HG02610 (cell line): Measurements from ENCODE around the gene ARF1.

ENCODE experiments used
- ATAC-seq: cut with Tn5 transposase; IDR thresholded peaks from one replicate; pipeline ENCODE4 v1.9.1; 2021; ENCODE audit warnings: mild to moderate bottlenecking, moderate library complexity; ENCODE audit not compliant: unreplicated experiment

ARF1 gene

GRCh38 chr1:228145463-228146416, 63.2 kb downstream of the ARF1 start:
- no peak for ATAC-seq

GRCh38 chr1:228146417-228147150, 64.1 kb downstream of the ARF1 start:
- ATAC-seq = no peak

- no peak for ATAC-seq
Measured at GRCh38 chr1:228147151-228147693, 64.7 kb downstream of the ARF1 start.

- ATAC-seq = no peak
Measured at GRCh38 chr1:228147768-228148167, 65.3 kb downstream of the ARF1 start.

DNA sequence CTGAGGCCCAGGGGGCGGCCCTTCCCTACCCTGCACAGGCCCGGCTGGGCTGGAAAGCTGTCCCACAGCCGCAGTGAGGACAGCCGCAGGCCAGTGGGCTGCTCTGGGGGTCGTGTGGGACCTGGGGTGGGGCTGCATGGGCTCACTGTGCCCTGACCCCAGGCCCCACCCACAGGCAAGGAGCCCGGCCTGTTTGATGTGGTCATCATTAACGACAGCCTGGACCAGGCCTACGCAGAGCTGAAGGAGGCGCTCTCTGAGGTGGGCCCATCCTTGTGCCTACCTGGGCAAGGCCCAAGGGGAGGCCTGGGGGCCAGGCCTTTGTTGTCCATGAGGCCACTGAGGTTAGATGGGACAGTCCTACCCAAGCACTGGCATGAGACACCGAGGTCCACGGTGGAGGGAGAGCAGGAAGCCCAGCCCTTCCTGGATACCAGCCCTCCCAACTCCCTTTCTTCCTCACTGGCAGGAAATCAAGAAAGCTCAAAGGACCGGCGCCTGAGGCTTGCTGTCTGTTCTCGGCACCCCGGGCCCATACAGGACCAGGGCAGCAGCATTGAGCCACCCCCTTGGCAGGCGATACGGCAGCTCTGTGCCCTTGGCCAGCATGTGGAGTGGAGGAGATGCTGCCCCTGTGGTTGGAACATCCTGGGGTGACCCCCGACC, 65.8 kb downstream of the ARF1 start:
- ATAC-seq = no peak
